ENCODE data around the gene RNF115. TPM values are rescaled to one million over a fixed set of nuclear protein-coding genes. Genes with fewer than 3 reads are reported as not detected.

Gene RNF115
- total and polyA plus RNA-seq, 12 donors = 8.3 to 19.2 (median 12.4) TPM

DNA sequence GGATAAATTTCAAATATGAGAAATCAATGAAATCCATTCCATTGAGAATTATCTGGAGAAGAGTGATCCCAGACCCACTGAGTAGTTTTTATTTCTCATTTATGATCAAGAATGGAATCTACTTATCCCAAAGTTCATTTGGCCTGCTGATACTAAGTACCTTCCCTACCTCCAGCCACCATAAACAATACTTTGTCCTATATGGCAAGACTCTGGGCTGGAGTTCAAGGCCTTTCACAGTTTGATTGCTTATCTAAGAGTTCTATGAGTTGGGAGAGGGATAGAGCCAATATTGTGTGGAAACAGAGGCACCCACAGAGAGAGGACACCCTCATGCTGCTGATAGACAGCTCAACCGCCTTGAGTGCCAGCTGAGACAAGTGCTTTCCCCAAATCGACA is 121.8 kb downstream of the RNF115 start:
- H3K36me3 ChIP-seq (replicated peaks in 1 of 2) = no peaks in the 10 kb centered on the region
- no peaks in the 10 kb centered on the region for H3K27me3 ChIP-seq
- WGBS, 4 donors = 65 to 85% (median 72%) methylated on average over 2 of the region's 2 CpGs
- H3K4me1 ChIP-seq (replicated peaks in 1 of 2) = no peaks in the 10 kb centered on the region
- H3K27ac ChIP-seq = no peak overlapping the region
- H3K4me3 ChIP-seq = no peak overlapping the region
- DNase-seq = no peak
- intact Hi-C loops (cut with DNase I) = no loop called here
- TF ChIP-seq, protein P1, sequence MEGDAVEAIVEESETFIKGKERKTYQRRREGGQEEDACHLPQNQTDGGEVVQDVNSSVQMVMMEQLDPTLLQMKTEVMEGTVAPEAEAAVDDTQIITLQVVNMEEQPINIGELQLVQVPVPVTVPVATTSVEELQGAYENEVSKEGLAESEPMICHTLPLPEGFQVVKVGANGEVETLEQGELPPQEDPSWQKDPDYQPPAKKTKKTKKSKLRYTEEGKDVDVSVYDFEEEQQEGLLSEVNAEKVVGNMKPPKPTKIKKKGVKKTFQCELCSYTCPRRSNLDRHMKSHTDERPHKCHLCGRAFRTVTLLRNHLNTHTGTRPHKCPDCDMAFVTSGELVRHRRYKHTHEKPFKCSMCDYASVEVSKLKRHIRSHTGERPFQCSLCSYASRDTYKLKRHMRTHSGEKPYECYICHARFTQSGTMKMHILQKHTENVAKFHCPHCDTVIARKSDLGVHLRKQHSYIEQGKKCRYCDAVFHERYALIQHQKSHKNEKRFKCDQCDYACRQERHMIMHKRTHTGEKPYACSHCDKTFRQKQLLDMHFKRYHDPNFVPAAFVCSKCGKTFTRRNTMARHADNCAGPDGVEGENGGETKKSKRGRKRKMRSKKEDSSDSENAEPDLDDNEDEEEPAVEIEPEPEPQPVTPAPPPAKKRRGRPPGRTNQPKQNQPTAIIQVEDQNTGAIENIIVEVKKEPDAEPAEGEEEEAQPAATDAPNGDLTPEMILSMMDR (IDR thresholded peaks at IDR 0.05) = no peak
- TF ChIP-seq POLR2A (IDR thresholded peaks at IDR 0.05) = no peak
- no peaks in the 10 kb centered on the region for H3K9me3 ChIP-seq (replicated peaks in 1 of 3)

DNA sequence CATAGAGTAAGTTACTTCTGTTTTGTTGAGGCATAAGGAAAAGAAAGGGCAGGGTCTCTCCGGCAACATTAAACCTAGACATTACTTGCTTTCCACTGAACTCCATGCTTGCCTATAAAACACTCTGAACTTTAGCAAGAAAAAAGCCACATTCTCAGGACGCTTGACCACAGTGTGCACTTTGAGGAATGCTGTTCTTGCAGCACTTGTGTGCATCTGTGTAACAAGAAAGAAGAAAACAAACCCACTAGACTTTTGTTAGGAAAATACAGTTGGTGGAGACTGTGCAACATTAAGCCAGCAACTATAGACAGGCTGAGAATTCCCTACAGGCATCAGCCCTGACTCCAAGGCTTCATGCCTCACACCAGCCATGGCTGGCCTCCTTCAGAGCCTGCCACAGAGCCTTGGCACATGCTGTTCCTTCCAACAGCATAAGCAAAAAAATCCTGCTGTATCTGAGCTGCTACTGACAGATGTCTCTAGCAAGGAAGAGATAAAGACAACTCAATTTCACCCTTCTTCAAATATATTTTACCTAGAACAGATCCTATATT is 122.5 kb downstream of the RNF115 start:
- WGBS, 4 donors = 76 to 94% (median 82%) methylated on average over 2 of the region's 2 CpGs
- H3K4me1 ChIP-seq (replicated peaks in 1 of 2) = no peaks in the 10 kb centered on the region
- no peaks in the 10 kb centered on the region for H3K36me3 ChIP-seq (replicated peaks in 1 of 2)
- H3K9me3 ChIP-seq (replicated peaks in 1 of 3) = no peaks in the 10 kb centered on the region
- intact Hi-C loops (cut with DNase I) = no loop called here
- no peak for TF ChIP-seq POLR2A (IDR thresholded peaks at IDR 0.05)
- TF ChIP-seq, protein P1 (IDR thresholded peaks at IDR 0.05) = no peak
- no peak overlapping the region for H3K4me3 ChIP-seq
- H3K27me3 ChIP-seq = no peaks in the 10 kb centered on the region
- DNase-seq = no peak
- H3K27ac ChIP-seq = no peak overlapping the region

DNA sequence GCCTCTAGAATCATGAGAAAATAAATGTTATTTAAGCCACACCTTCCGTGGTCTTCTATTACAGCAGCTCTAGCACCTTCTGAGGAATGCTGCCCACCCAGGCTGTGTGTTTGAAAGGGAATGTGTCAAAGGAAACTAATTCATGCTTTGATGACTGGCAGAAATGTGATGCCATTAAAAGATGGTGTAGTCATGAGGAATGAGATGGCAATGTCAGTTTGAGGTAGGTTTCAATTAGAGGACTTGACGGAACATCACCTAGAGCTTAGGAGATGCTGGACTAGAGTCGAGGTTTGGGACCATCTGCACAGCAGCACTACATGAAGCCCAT is 127.3 kb downstream of the RNF115 start:
- Histone ChIP-seq H3K4me1 (replicated peaks in 1 of 2) (peaks cover 4 to 9% of the 10 kb centered on the region in 2 donors), H3K4me3 (no peak overlapping the region), H3K36me3 (replicated peaks in 1 of 2) (no peaks in the 10 kb centered on the region), H3K9me3 (replicated peaks in 1 of 3) (no peaks in the 10 kb centered on the region), H3K27me3 (no peaks in the 10 kb centered on the region), H3K27ac (no peak overlapping the region)
- no peak for DNase-seq
- 92 to 96% (median 95%) methylated on average over 3 of the region's 3 CpGs for WGBS, 4 donors
- intact Hi-C loops (cut with DNase I) = no loop called here
- TF ChIP-seq POLR2A (IDR thresholded peaks at IDR 0.05) = no peak
- TF ChIP-seq, protein P1 (IDR thresholded peaks at IDR 0.05) = no peak

DNA sequence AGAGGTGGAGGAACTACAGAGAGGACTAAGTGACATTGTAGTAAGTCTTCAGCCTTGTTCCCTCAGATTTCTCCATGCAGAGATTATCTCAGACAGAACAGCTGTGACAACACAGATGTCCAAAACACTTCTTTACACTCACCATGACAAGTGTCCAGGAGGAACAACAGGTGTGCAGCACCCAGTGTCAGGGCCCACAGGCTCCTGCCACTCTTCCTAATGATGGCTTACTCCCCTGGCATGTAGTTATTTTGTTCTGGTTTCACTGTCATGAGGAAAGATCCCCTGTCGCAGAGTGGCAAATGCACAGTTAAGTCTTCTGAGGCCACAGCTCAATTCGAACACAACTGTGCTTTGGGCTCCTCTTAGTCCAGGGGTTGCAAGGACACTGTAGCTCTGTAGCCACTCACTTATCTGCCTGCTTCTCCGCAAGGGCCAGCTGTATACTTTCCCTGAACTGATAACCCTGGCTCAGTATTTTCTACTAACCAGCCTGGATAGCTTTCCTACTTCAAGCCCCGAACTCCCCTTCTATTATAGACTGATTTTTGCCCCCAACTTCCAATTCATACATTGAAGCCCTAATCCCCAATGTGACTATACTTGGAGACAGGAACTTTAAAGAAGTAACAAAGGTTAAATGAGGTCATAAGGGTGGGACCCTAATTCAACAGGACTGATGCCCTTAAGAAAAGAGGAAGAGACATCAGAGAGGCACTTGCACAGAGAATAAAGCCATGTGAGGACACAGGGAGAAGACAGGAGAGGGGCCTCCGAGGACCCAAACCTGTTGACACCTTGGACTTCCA is 127.9 kb downstream of the RNF115 start:
- Histone ChIP-seq H3K27me3 (no peaks in the 10 kb centered on the region), H3K36me3 (replicated peaks in 1 of 2) (no peaks in the 10 kb centered on the region), H3K4me3 (no peak overlapping the region), H3K9me3 (replicated peaks in 1 of 3) (no peaks in the 10 kb centered on the region), H3K27ac (no peak overlapping the region), H3K4me1 (replicated peaks in 1 of 2) (peaks cover 10 to 15% of the 10 kb centered on the region in 2 donors)
- no peak for TF ChIP-seq POLR2A (IDR thresholded peaks at IDR 0.05)
- TF ChIP-seq, protein P1 (IDR thresholded peaks at IDR 0.05) = no peak
- intact Hi-C loops (cut with DNase I) = no loop called here
- WGBS, 4 donors = 79 to 89% (median 83%) methylated on average over 5 of the region's 5 CpGs
- no peak for DNase-seq
